Measurements from ENCODE around the gene MAD2L2.

Gene MAD2L2

DNA sequence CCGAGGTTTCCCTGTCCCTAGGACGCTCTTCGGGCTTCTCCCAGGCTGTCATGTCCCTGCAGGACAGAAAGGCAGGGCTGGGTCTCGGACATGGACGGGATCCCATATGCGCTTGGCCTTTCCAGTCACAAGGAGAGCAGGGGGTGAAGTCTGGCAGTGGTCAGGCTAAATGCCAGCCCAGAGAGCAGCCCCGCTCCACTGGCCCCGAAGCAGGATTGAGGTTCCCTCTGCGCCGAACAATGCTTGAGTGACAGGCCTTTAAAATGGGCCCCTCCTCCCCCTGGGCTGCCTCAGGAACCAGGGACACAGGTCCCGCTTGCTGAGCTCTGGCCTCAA lies 23.2 kb upstream of the MAD2L2 start:
- Mint-ChIP-seq H3K36me3 (ENCODE audit: low read depth) (no peaks in the 10 kb centered on the region), H3K4me1 (peaks cover 27% of the 10 kb centered on the region), H3K27me3 (ENCODE audit: low read depth) (peaks cover 36% of the 10 kb centered on the region), H3K27ac (no peak overlapping the region), H3K9me3 (no peaks in the 10 kb centered on the region), H3K4me3 (no peak overlapping the region)
- TF ChIP-seq CTCF (IDR thresholded peaks at IDR 0.05; ENCODE audit: unreplicated experiment in 3 of 3), result no peak

GRCh38 chr1:11703357-11704193 lies 22.6 kb upstream of the MAD2L2 start:
- H3K36me3 Mint-ChIP-seq (ENCODE audit: low read depth), result no peaks in the 10 kb centered on the region

DNA sequence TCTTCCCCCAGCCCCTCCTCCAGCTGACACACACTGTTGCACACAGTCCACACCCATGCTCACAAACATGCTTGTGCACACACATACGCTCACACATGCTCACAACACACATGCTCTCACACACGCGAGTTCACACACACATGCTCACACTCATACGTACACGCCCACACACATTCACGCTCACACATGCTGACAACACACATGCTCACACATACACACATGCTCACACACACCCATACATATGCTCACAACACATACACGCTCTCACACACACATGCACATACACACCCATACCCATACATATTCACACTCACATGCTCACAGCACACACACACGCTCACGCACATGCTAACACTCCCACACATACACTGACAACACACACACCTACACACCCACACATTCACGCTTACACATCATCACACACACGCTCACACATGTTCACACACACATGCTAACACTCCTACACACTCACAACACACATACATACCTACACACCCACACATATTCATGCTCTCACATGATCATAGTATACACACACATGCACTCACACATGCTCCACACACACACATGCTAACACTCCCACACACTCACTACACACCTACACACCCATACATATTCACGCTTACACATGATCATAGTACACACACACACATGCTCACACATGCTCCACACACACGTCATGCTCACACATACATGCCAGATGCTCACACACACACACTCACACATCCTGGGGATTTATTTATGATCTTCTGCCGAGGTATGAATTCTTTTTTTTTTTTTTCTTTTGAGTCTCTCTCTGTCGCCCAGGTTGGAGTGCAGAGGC lies 21.2 kb upstream of the MAD2L2 start:
- H3K27me3 Mint-ChIP-seq (ENCODE audit: low read depth), result peaks cover 41% of the 10 kb centered on the region
- TF ChIP-seq CTCF (IDR thresholded peaks at IDR 0.05; ENCODE audit: unreplicated experiment in 3 of 3), result no peak
- H3K4me3 Mint-ChIP-seq, result no peak overlapping the region
- no peaks in the 10 kb centered on the region for H3K9me3 Mint-ChIP-seq
- H3K36me3 Mint-ChIP-seq (ENCODE audit: low read depth), result no peaks in the 10 kb centered on the region
- no peak overlapping the region for H3K27ac Mint-ChIP-seq
- peaks cover 31% of the 10 kb centered on the region for H3K4me1 Mint-ChIP-seq

More at GRCh38 chr1:11703357-11704193, 22.6 kb upstream of the MAD2L2 start:
- H3K27me3 Mint-ChIP-seq (ENCODE audit: low read depth), result peaks cover 38% of the 10 kb centered on the region
- no peak overlapping the region for H3K4me3 Mint-ChIP-seq
- H3K9me3 Mint-ChIP-seq, result no peaks in the 10 kb centered on the region
- no peak overlapping the region for H3K27ac Mint-ChIP-seq
- peaks cover 32% of the 10 kb centered on the region for H3K4me1 Mint-ChIP-seq
- TF ChIP-seq CTCF (IDR thresholded peaks at IDR 0.05; ENCODE audit: unreplicated experiment in 3 of 3), result no peak

DNA sequence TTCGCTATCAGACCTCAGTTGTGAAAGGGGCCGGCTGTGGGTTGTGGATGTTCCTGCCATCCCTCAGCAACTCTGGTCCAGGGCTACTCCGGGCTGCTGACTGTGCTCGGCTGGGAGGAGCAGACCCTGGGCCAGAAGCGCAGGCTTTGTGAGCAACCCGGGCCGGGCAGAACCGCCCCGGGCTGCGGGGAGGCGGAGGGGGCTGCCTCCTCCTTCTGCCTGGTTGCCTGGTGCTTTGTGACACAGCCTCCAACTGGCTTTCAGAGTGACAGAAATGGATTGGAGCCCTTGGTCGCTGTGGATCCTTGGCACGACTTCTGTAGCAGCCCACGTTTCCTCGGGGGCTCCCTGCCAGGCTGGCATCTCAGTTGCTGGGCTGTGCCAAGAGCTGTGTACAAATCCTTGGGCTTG lies 20.6 kb upstream of the MAD2L2 start:
- Mint-ChIP-seq H3K4me3 (peak overlapping the region in 1 of 3 experiments; percentile 45), H3K27ac (peak overlapping the region; percentile 47 to 68 (median 65)), H3K9me3 (no peaks in the 10 kb centered on the region), H3K36me3 (ENCODE audit: low read depth) (no peaks in the 10 kb centered on the region), H3K27me3 (ENCODE audit: low read depth) (peaks cover 38% of the 10 kb centered on the region), H3K4me1 (peaks cover 31% of the 10 kb centered on the region)
- TF ChIP-seq CTCF (IDR thresholded peaks at IDR 0.05; ENCODE audit: unreplicated experiment in 3 of 3), result no peak

DNA sequence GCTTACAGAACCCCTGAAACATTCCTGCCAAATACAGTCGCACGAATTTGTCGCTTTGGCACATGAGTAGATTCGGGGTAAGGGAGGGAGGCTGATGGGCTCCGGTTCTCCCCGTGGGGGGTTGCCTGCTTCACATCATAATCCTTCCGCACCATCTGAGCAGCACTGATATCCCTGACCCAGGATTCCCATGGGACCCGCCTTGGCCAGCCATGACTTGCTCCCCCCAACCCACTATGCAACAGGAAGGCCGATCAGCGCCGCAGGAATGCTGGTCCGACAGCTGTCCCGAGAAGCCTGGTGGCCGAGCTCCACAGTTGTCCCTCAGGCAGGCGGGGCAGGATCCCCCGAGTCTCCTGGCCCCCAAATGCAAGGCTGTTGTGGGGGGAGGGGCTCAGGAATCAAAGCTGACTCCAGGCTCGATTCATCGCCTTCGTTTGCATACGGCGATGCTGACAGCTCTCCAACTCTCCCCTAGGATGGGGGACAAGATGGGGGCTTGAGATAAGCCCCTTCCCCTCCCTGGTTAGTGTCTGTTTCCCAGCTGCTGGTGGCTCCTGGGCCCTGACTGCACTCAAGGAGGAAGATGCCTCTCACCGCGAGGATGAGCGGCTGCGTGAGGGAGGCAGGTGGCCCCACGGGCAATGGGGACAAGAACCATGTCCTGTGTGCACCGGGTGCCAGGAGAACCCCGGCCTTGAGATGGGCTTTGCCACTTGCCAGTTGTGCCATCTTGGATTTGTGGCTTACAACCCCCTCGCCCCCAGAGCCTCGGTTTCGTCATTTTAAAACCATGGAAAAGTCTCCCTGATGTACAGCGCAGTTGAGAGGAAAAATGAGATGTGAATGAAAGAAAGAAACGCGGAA lies 19.9 kb upstream of the MAD2L2 start:
- peak overlapping the region; percentile 47 to 68 (median 65) for H3K27ac Mint-ChIP-seq

More for the DNA sequence above, 19.9 kb upstream of the MAD2L2 start:
- Mint-ChIP-seq H3K27me3 (ENCODE audit: low read depth) (peaks cover 36% of the 10 kb centered on the region), H3K4me3 (peak overlapping the region in 2 of 3 experiments; percentile 22 to 45), H3K4me1 (peaks cover 29% of the 10 kb centered on the region), H3K36me3 (ENCODE audit: low read depth) (no peaks in the 10 kb centered on the region), H3K9me3 (no peaks in the 10 kb centered on the region)
- no peak for TF ChIP-seq CTCF (IDR thresholded peaks at IDR 0.05; ENCODE audit: unreplicated experiment in 3 of 3)

Data from nephron (organoid).